Activated naive CD4-positive, alpha-beta T cell treated with anti-CD3 and anti-CD28 coated beads, Interleukin-2, amount 50 U/mL, for 24 hours (primary cell): ENCODE results near the gene HNRNPM.

Source experiments
- H3K27ac Mint-ChIP-seq: one replicate; pipeline ENCODE4 v1.8.0; 2021; ENCODE audit warnings: mild to moderate bottlenecking, mixed read lengths
- H3K27me3 Mint-ChIP-seq: one replicate; pipeline ENCODE4 v1.8.0; 2021; ENCODE audit warnings: mixed read lengths
- H3K36me3 Mint-ChIP-seq: one replicate; pipeline ENCODE4 v1.8.0; 2021; ENCODE audit warnings: mixed read lengths
- H3K4me1 Mint-ChIP-seq: one replicate; pipeline ENCODE4 v1.8.0; 2021; ENCODE audit warnings: mixed read lengths
- H3K4me3 Mint-ChIP-seq: one replicate; pipeline ENCODE4 v1.8.0; 2021; ENCODE audit warnings: mild to moderate bottlenecking, mixed read lengths
- H3K9me3 Mint-ChIP-seq: one replicate; pipeline ENCODE4 v1.8.0; 2021; ENCODE audit warnings: mixed read lengths

HNRNPM gene

DNA sequence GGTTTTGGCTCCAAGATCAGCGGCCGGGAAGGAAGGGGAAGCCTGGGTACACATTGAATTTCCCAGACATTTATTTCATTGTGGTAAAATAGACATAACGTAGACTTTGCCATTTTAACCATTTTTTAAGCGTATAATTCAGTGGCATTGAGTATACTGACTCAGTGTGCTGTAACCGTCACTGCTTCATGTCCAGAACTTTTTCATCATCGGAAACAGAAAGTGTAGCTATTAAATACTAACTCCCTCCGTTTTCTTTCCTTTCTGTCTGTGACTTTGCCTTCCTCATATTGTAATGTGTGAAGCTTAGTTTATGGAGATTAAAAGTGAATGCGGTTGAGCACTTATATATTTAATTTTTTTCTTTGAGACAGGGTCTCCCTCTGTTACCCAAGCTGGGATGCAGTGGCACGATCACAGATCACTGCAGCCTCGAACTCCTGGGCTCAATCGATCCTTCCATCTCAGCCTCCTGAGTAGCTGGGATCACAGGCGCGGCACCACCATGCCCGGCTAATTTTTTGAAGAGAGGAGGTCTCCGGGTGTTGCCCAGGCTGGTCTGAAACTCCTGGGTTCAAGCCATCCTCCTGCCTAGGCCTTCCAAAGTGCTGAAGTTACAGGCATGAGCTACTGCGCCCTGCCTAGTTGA is 1.4 kb downstream of the HNRNPM start:
- Mint-ChIP-seq H3K27me3 (no peaks in the 10 kb centered on the region), H3K4me1 (peaks cover 48% of the 10 kb centered on the region), H3K4me3 (peak overlapping the region; percentile 98), H3K27ac (peak overlapping the region; percentile 96), H3K36me3 (peaks cover 8% of the 10 kb centered on the region), H3K9me3 (no peaks in the 10 kb centered on the region)

DNA sequence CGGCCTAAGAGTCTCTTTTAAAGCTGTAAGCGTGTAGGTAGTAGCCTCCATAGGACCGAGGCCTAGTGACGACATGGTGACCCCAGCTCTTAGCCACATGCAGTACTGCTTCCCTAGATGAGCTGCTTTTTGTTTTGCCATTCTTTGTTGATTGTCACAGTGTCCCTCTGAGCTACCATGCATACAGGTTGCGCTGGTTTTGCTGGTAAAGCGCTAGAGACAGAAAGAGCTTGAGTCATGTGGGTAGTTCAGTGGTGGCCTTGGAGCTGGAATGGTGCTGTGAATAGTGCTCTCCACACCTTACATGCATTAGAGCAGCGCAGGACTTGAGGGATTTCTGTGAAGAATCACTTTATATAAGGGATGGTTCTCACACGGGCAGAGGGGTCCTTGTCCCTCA is 5.1 kb downstream of the HNRNPM start:
- H3K9me3 Mint-ChIP-seq: no peaks in the 10 kb centered on the region
- no peaks in the 10 kb centered on the region for H3K27me3 Mint-ChIP-seq
- H3K27ac Mint-ChIP-seq: no peak overlapping the region
- H3K36me3 Mint-ChIP-seq: peaks cover 8% of the 10 kb centered on the region
- H3K4me1 Mint-ChIP-seq: peaks cover 77% of the 10 kb centered on the region
- H3K4me3 Mint-ChIP-seq: peak overlapping the region; percentile 36

DNA sequence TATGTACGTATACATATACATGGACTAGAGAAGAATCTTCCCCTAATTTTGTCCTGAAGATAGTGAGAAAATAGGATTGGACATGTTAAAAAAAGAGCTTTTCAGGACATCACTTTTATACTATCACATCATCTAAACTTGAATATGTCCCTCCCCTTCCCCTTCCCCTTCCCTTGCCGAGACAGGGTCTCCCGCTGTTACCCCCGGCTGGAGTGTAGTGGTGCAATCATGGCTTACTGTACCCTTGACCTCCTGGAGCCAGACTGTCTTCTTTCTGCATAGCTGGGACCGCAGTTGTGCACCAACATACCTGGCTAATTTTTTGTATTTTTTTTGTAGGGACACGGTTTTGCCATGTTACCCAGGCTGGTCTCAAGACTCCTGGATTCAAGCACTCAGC is 6.6 kb downstream of the HNRNPM start:
- H3K27ac Mint-ChIP-seq: no peak overlapping the region
- H3K27me3 Mint-ChIP-seq: no peaks in the 10 kb centered on the region
- H3K36me3 Mint-ChIP-seq: peaks cover 6% of the 10 kb centered on the region
- no peaks in the 10 kb centered on the region for H3K9me3 Mint-ChIP-seq
- H3K4me1 Mint-ChIP-seq: peaks cover 85% of the 10 kb centered on the region
- peak overlapping the region; percentile 28 for H3K4me3 Mint-ChIP-seq

DNA sequence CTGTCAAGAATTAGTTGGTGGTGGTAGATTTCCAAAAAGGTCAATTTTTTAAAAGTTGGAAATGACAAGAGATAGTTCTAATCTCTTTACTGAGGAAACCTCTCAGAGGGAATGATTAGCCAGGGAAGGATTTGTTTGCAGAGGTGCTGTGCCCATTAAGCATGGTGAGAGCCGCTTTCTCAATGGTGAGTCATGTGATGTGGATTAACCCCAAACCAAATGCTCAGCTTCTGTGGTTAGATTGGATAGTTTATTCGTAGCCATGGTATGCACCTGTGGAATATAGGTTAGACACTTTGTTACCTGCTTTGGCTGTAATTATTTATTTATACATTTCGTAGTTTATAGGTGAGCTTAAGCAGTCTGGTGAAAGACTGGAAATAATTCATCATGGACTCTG is 7.1 kb downstream of the HNRNPM start:
- H3K4me3 Mint-ChIP-seq: peak overlapping the region; percentile 28
- H3K27ac Mint-ChIP-seq: peak overlapping the region; percentile 32
- H3K4me1 Mint-ChIP-seq: peaks cover 86% of the 10 kb centered on the region
- H3K9me3 Mint-ChIP-seq: no peaks in the 10 kb centered on the region
- peaks cover 7% of the 10 kb centered on the region for H3K36me3 Mint-ChIP-seq
- no peaks in the 10 kb centered on the region for H3K27me3 Mint-ChIP-seq

DNA sequence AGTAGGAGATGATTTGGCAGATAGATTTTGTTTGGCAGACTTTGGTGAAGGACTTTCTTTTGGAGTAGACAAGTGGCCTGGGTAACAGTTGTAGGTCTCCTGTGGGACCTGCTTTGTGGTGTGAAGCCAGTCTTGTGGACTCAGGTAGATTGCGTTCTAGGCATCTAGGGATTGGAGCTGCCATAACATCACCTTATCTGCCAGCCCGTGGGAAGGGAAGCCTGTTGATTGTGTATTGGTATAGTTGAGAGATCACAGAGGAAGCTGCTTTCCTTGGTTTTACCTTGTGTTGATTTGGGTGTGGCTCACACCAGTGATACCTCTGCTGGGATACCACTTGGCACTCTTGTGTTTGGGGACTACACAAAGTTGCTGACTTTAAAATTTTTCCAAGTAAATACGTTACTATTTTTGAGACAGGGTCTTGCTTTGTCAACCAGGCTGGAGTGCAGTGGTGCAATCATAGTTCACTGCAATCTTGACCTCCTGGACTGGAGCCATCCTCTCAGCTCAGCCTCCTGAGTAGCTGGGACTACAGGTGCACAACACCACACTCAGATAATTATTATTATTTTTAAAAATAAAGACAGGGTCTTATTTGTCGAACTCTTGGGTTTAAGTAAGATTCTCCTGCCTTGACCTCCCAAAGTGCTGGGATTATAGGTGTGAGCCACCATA is 7.8 kb downstream of the HNRNPM start:
- H3K4me3 Mint-ChIP-seq: peak overlapping the region; percentile 28
- H3K27ac Mint-ChIP-seq: no peak overlapping the region
- H3K27me3 Mint-ChIP-seq: no peaks in the 10 kb centered on the region
- H3K9me3 Mint-ChIP-seq: no peaks in the 10 kb centered on the region
- peaks cover 84% of the 10 kb centered on the region for H3K4me1 Mint-ChIP-seq
- peaks cover 5% of the 10 kb centered on the region for H3K36me3 Mint-ChIP-seq

DNA sequence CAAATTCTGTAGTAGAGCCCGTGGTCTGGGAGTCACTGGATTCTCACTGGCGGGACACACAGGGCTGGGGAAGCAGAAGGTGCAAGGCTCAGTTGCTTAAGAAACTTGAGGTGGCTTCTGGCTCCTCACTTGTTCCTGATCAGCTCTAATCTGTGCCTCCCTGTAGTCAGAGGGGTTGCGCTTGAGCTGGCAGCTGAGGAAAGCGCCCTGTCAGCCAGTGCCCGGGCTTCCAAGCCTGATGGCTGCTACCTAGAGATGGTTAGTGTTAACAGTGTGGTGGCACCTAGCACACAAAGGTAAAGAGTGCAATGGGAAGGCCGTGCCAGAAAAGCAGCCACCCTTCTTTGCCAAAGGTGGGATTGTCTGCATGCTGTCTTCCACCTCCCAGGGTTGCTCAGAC is 8.8 kb downstream of the HNRNPM start:
- no peak overlapping the region for H3K27ac Mint-ChIP-seq
- no peaks in the 10 kb centered on the region for H3K9me3 Mint-ChIP-seq
- H3K27me3 Mint-ChIP-seq: no peaks in the 10 kb centered on the region
- H3K36me3 Mint-ChIP-seq: peaks cover 3% of the 10 kb centered on the region
- H3K4me3 Mint-ChIP-seq: no peak overlapping the region
- peaks cover 88% of the 10 kb centered on the region for H3K4me1 Mint-ChIP-seq

DNA sequence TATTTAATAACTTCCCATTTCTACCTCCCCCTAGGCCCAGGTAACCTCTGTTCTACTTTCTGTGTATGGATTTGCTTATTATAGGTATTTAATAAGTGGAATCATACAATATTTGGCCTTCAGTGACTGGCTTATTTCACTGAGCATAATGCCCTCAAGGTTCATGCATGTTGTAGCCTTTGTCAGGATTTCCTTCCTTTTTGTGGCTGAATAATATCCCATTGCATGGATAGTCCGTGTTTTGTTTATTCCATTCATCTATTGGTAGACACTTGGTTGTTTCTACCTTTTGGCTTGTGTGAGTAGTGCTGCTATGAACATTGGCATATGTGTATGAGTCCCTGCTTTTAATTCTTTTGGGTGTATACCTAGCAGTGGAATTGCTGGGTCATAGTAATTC is 9.4 kb downstream of the HNRNPM start:
- peak overlapping the region; percentile 19 for H3K4me3 Mint-ChIP-seq
- no peaks in the 10 kb centered on the region for H3K27me3 Mint-ChIP-seq
- H3K4me1 Mint-ChIP-seq: peaks cover 89% of the 10 kb centered on the region
- no peak overlapping the region for H3K27ac Mint-ChIP-seq
- H3K9me3 Mint-ChIP-seq: no peaks in the 10 kb centered on the region
- H3K36me3 Mint-ChIP-seq: peaks cover 3% of the 10 kb centered on the region

DNA sequence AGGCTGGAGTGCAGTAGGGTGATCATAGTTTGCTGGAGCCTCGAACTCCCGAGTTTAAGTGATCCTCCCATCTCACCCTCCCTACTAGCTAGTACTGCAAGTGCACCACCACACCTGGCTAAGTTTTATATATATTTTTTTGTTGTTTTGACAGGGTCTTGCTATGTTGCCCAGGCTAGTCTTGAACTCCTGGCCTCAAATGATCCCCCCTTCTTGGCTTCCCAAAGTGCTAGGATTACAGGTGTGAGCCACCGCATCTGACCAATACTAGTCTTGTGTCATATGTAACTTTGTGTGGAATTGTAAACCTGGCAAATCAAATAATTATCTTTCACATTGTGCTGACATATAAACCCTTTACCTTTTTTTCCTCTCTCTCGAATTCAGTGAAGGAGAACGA is 10.2 kb downstream of the HNRNPM start:
- Mint-ChIP-seq H3K27me3 (no peaks in the 10 kb centered on the region), H3K36me3 (peaks cover 3% of the 10 kb centered on the region), H3K27ac (peak overlapping the region; percentile 59), H3K4me1 (peaks cover 92% of the 10 kb centered on the region), H3K9me3 (no peaks in the 10 kb centered on the region), H3K4me3 (peak overlapping the region; percentile 15)

DNA sequence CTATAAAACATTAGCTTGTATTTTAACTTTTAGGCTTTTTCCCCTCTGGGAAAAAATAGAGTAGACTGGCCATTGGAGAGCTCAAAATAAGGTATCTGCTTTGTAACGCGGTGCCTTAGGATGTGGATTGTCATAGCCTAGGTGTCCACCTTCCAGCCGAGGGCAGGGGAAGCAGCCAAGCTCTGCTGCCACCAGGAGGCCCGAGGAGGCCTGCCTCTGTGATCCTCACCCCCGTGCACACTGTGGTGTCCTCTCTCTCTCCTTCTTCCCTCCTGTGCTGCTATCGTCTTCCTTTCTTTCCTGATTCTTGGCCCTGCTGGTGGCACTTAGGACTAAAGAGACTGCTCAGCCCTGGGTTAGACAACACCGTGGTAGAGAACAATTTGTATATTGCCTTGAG is 11.3 kb downstream of the HNRNPM start:
- Mint-ChIP-seq H3K27ac (no peak overlapping the region), H3K9me3 (no peaks in the 10 kb centered on the region), H3K27me3 (no peaks in the 10 kb centered on the region), H3K4me3 (peak overlapping the region; percentile 11), H3K36me3 (peaks cover 6% of the 10 kb centered on the region), H3K4me1 (peaks cover 97% of the 10 kb centered on the region)

DNA sequence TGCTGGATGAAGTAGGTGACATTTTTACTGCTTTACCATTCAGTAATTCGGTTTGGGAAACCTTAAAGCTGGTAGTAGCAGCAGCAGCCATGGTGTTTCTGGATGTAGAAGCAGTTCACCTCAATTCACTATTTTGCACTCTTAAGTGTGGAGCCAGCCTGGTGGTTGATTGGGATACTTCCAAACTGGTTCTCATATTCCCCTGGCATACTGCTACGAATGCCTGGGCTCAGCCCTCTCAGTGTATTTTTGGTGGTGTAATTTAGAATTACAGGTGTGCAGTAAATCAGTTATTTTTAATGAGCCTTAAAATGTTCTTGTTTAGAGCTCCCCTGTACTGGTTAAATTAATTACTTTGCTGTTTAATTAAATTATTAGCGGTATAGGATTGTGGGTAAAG is 12.4 kb downstream of the HNRNPM start:
- Mint-ChIP-seq H3K27me3 (no peaks in the 10 kb centered on the region), H3K36me3 (peaks cover 7% of the 10 kb centered on the region), H3K4me3 (no peak overlapping the region), H3K27ac (no peak overlapping the region), H3K4me1 (peaks cover 94% of the 10 kb centered on the region), H3K9me3 (no peaks in the 10 kb centered on the region)

DNA sequence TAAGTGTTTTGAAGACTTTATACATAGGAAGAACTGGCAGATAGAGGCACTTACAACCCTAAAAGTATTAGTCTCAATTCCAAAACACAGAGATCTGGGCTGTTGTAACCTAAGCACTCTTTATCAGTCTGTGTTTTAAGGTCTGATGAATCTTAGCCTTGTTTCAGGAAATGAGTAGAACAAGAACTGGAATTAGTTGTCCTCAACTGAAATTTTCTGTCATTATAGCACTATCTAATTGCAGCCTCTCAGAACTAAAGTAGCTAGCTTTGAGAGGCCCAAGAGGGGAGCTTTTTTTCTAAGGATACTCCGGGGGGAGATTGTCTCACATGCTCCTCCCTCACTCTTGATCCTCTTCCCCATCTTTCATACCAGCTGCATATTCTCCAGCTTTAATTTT is 13.1 kb downstream of the HNRNPM start:
- peaks cover 94% of the 10 kb centered on the region for H3K4me1 Mint-ChIP-seq
- H3K4me3 Mint-ChIP-seq: peak overlapping the region; percentile 24
- H3K27ac Mint-ChIP-seq: peak overlapping the region; percentile 51
- H3K36me3 Mint-ChIP-seq: peaks cover 7% of the 10 kb centered on the region
- H3K9me3 Mint-ChIP-seq: no peaks in the 10 kb centered on the region
- H3K27me3 Mint-ChIP-seq: no peaks in the 10 kb centered on the region

DNA sequence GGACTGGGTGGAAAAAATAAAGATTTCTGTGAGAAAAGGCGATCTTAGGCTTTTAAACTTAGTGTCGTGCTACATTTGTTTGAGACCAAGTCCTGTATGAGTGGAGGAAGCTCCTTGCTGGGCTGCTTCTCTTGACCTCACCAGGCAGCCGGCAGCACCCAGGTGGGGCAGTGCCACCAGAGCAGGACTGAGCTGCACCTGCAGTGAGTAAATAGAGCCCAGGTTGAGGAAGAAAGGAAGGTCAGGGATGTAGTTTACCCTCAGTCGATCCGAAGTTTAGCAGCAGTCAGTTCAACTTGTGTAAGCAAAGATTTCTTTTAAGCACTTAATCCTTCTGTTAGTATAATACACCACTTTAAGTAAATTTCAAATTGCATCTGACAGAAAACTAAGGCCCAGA is 13.6 kb downstream of the HNRNPM start:
- peaks cover 95% of the 10 kb centered on the region for H3K4me1 Mint-ChIP-seq
- no peaks in the 10 kb centered on the region for H3K27me3 Mint-ChIP-seq
- H3K36me3 Mint-ChIP-seq: peaks cover 8% of the 10 kb centered on the region
- peak overlapping the region; percentile 24 for H3K4me3 Mint-ChIP-seq
- no peak overlapping the region for H3K27ac Mint-ChIP-seq
- no peaks in the 10 kb centered on the region for H3K9me3 Mint-ChIP-seq

DNA sequence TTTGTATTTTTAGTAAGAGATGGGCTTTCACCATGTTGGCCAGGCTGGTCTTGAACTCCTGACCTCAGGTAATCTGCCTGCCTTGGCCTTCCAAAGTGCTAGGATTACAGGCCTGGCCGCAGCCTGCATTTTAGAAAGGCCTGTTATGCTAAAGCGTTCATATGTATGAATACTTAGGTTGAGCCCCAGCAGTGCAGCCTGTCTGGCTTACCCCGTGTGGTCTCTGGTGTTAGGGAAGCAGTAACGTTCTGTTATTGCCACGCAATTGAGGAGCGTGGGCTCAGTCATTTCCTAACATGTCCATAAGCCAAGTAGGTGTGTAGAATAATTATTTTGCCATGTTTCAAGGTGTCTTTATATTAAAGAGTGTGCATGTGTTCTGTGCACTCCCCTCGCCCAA is 14.3 kb downstream of the HNRNPM start:
- peaks cover 90% of the 10 kb centered on the region for H3K4me1 Mint-ChIP-seq
- no peak overlapping the region for H3K27ac Mint-ChIP-seq
- H3K27me3 Mint-ChIP-seq: no peaks in the 10 kb centered on the region
- H3K4me3 Mint-ChIP-seq: no peak overlapping the region
- H3K9me3 Mint-ChIP-seq: no peaks in the 10 kb centered on the region
- H3K36me3 Mint-ChIP-seq: peaks cover 10% of the 10 kb centered on the region

DNA sequence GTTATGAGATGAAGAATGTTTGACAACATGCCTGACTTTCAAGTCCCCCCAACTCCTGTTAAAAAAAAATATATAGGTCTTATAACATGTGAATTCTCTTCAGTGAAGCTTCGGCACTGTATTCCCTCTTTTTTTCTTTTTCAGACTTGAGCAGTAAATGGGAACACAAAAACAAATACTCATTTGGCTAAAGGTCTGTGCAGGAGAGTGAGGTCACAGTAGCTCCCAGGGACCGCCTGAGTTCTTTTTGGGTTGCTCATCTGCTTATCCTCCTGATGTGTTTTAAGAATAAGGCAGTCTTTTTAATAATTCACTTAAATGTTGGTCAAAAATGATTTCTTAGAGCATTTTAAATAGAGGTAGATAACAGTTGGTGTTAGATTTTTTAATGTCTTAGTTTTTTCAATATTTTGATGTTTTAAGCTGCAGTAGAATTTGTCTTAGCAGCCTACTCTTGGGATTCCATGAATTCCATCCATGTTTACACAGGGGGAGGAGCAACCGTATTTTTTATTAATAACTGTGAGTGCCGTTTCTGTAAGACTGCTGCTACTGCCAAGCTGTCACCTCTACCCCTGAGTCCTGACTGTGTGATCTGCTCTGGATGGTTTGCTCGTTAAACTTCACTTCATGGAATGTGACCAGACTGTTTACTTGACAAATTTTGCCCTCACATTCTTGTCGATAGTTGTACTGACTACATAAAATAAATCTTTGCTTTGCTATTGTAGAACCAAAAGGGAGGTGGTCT is 14.9 kb downstream of the HNRNPM start:
- H3K4me1 Mint-ChIP-seq: peaks cover 84% of the 10 kb centered on the region
- peak overlapping the region; percentile 72 for H3K27ac Mint-ChIP-seq
- H3K36me3 Mint-ChIP-seq: peaks cover 10% of the 10 kb centered on the region
- H3K4me3 Mint-ChIP-seq: peak overlapping the region; percentile 30
- H3K27me3 Mint-ChIP-seq: no peaks in the 10 kb centered on the region
- H3K9me3 Mint-ChIP-seq: no peaks in the 10 kb centered on the region

DNA sequence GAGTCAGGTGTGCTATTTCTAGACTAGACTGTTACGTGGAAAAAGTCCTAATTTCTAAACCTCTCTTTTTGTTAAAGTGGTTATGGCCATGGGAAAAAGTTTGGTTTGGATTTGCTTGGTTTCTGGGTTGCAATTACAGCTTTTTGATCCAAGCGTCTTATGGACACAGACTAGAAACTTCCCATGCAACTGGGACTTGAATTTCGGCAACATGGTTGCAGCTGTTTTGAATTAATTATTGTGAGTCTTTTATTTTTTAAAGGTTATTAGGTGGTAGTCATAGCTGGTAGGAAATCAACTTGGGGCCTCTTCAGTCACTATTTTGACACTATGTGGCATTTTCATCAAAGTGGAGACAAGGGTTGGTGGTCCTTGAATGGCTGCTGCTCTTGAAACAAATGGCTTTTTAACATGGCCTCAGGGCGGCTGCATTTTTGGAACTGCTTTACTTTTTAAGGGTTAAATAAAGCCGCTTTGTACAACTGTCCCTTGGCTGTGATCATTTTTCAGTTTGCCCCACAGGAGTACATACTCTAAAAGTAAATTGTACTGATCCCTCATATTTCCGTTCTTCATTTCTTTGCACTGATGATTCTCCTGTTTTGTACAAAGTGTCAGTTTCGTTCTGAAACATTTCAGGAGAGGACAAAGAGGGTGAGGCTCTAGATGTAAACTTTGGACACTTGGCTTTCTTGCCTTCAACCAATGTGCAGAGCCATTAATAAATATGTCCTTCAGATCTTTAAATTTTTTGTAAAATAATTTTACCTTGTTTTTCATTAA is 15.9 kb downstream of the HNRNPM start:
- no peak overlapping the region for H3K27ac Mint-ChIP-seq
- no peak overlapping the region for H3K4me3 Mint-ChIP-seq
- peaks cover 11% of the 10 kb centered on the region for H3K36me3 Mint-ChIP-seq
- H3K9me3 Mint-ChIP-seq: no peaks in the 10 kb centered on the region
- H3K4me1 Mint-ChIP-seq: peaks cover 74% of the 10 kb centered on the region
- H3K27me3 Mint-ChIP-seq: no peaks in the 10 kb centered on the region
